LoVo (cell line): ENCODE data around the gene PIP4K2C.
"Not testable (repeated sequence)": the region's sequence is repeated elsewhere in the genome, so short reads cannot be mapped to it uniquely, and the experiment has no call there.

Experiments used
- DNase-seq: peaks from one replicate; pipeline ENCODE4 v3.0.0-alpha.2; 2016; ENCODE audit warnings: low spot score

The PIP4K2C gene

GRCh38 chr12:57585156-57585555, 5.8 kb upstream of the PIP4K2C start:
- DNase-seq, result no peak

DNA sequence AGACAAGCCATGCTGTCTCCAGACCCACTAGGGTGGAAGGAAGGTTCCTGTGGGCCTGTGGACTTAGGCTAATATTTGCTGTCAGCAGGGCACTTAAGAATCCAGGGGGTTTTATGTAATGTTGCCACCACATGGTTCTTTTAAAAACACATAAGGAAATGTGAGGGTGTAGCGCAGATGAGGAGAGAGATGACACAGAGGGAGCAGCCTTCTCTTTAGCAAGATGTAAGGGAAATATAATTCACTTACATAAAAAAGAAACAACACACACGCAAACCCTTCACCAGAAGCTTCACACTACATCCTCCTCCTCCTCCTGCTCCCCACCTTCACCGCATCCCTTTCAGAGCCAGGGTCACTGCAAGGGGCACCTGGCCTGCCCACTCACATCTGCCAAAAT, 4.9 kb upstream of the PIP4K2C start:
- DNase-seq, result no peak

DNA sequence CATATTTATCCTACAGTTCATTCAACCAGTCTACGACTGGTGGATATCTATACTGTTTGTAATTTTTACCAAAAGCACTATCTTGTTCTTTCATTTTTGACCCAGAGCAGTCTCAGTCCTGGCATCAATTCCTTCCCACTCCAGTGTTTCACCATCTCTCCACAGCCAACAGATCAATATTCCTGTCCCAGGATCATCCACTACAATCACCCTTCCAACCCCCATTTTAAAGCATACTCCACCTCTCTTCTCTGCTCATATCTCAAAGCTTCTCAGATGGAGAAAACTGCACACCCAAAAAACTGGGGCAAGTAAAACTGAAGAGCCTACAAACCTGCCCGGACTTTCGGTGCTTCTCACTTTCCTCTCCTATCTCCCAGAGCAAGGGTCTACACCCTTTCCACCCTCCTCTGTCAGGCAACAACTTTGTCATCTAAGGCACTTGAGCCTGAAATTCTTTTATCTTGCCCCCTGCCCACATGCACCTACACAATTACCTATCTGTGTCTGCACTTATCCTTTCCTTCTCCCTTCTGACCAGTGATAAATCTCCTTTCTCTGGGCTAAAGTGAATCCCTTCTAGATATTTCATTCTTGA, 4.1 kb upstream of the PIP4K2C start:
- DNase-seq, result no peak

- DNase-seq, result not testable (repeated sequence)
Measured at GRCh38 chr12:57588951-57589610, 1.9 kb upstream of the PIP4K2C start.

GRCh38 chr12:57590479-57590863, 521 bp upstream of the PIP4K2C start:
- no peak for DNase-seq

DNA sequence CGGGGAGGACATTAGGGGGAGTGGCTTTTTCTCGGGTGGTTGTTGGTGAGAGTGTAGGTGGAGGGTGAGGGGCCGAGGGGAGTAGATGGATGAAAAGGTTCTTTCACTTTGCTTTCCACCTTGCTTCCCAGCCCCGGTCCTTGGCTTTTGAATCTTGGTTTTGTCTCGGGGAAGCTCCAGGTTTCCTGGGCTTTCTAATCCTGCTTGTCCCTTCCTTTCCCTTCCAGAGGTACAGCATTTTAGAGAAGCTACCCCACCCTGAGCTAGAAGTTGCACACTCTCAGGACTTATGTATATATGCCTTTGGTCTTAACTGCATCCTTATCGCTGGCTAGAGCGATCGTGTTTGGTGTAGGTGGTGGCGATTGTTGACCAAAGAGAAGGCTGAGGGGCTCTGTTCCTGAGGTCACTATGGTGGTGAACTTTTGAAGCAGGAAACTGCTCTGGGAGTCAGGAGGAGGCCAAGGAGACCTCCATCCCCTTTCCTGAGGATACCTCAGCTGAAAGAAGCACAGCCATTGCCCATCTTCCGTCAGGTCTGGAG, 862 bp downstream of the PIP4K2C start:
- no peak for DNase-seq

- DNase-seq, result no peak
Measured at GRCh38 chr12:57592551-57593165, 1.7 kb downstream of the PIP4K2C start.

DNA sequence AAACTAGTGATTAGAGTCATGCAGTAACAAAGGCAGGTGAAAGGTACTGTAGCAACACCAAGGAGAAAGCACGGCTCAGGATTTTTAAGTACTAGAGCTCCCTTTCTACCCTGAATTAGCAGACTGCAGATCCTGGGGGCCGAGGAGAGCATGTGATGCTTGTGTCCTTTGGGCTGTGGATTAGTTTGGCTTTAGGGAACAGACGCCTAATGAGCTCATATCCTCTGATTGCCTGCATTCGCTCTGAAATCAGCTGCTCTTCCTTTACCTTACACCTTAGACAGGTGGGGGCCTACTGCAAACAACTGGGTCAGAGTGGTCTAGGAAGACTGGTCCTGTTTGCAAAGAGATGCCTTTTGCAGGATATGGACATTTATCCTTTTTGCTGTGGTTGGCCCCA, 2.2 kb downstream of the PIP4K2C start:
- DNase-seq, result no peak

GRCh38 chr12:57600395-57600794, 9.4 kb downstream of the PIP4K2C start:
- no peak for DNase-seq

DNA sequence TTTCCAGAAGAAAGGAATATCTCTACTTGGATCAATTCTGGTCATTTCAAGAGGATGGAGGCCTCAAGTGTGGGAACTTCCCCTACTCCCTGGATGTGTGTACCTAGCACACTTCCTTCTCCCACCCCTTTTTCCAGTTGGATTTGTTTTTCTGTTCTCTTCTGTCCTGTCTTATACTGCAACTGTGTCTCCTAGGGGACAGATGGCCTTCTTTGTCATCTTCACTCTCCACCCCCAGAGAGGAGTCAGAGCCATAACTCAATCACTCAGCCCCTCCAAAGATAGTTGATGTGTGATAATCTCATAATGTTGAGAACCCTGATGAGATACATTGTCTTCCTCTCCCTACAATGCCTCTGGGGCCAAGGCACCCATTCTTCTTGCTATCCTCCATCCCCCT, 11.6 kb downstream of the PIP4K2C start:
- no peak for DNase-seq

- DNase-seq, result no peak
Measured at GRCh38 chr12:57603324-57603723, 12.3 kb downstream of the PIP4K2C start.

DNA sequence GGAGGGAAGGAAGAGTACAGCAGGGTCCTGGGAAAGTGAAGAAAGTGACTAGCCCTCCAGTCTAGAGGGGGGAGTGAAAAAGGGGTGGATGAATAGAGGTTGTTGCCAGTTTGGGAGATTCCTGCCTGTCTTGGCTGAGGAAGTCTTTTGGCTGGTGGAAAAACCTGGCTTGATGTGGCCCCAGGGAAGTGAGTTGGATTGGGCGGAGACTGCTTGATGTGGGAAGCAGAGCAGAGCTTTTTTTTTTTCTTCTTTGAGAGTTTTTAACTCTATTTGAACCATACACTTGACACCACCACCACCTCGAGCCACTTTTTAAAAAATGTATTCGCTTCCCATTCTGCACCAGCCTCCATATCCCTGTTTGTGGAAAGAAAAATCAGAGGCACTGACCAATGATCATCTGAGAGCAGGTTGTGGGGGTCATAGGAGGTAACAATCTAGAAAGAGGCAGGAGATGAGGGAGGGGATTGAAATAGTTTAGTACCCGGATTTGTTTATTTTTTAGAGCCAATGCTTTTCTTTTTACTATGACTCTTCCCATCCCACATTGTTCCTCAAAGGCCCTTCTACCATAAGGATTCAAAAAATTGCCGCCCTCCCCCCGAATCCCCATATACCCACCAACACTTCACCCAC, 12.9 kb downstream of the PIP4K2C start:
- DNase-seq, result peak; percentile 9

- DNase-seq, result no peak
Measured at GRCh38 chr12:57604454-57604991, 13.5 kb downstream of the PIP4K2C start, which contains the start of gene DTX3. TSS of gene DTX3 (plus strand) at chr12:57604824. CDS start at chr12:57606518, 1,694 bp downstream.

DNA sequence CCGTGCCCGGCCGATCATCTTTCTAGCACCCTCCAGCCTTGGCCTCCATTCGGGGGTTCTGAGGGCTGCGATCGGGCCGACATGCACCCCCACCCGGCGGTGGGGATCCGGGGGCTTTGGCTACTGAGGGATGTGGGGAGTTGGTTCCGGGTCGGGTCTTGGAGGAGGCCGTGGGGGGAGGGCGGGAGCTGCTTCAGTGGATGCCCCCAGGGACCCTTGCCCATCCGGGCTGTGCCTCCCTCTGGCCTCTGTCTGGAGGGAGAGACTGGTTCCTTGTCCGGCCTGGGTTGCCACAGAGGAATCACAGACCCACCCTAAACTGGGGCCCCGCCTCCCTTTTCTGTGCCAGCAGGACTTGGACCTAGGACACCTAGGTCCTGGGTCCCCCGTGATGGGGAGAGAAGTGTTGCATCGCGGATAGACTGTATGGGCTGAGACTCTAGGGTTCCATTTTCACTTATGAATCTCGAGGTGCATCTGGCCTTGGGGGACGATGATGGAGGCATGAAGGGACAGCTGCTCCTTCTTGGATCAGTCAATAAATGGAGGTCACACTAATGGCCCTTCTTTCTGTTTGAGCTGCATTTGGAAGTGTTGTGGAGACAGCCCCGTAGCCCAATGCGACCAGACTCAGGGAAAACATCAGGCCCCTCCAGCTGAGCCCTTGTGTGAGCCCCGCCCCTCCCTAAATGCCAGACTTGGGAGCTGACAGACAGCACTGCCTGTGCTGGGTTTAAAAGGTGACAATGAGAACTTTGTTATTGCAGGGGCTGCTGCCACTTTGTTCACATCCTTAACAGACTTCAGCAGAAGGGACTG, 14.2 kb downstream of the PIP4K2C start:
- no peak for DNase-seq

- no peak for DNase-seq
Measured at GRCh38 chr12:57605811-57606311, 14.9 kb downstream of the PIP4K2C start.

GRCh38 chr12:57606399-57606798, 15.4 kb downstream of the PIP4K2C start:
- DNase-seq, result no peak

DNA sequence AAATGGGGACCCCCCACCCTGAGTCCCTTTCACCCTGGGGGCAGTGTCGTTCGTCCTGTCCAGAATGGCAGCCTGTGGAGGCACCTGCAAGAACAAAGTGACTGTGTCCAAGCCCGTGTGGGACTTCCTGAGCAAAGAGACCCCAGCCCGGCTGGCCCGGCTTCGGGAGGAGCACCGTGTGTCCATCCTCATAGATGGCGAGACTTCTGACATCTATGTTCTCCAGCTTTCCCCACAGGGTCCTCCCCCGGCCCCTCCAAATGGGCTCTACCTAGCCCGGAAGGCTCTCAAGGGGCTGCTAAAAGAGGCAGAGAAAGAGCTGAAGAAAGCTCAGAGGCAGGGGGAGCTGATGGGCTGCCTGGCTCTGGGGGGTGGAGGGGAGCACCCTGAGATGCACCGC, 15.8 kb downstream of the PIP4K2C start:
- no peak for DNase-seq

- no peak for DNase-seq
Measured at GRCh38 chr12:57607958-57608663, 17.1 kb downstream of the PIP4K2C start.

DNA sequence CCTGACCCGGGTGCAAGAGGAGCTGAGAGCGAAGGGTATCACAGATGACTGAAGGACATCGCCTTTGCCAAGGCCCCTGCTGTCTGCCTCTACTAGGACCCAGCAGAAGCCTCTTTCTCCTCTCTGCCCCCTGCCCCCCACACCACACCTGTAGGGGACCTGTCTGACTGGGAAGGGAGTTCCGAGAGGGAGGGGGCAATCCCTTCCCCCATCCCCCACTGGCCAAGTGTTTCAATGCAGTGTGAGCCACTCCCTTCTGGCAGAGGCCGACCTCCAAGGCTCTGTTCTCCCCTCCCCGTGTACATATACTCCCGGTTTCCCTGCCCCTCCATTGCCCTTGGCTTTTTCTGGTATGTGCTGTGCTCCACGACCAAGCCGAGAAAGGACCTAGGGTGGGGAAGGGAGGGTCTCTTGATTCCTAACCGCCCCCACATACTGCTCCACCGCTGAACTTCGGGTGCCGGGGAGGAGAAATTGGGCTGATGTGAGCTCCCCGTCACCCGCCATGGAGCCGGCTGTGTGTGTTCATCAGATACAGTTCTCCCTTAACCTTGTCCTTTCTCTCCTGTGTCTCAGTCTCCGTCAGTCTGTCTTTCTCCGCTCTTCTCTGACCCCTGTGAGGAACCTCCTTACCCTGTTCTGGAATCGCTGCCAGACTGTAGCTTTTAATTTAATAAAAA, 18.2 kb downstream of the PIP4K2C start:
- DNase-seq, result no peak
